GM19025 (cell line): ENCODE measurements around the gene PDE4D.

Experiments used
- ATAC-seq: cut with Tn5 transposase; IDR thresholded peaks from one replicate; pipeline ENCODE4 v1.9.1; 2021; ENCODE audit warnings: mild to moderate bottlenecking, low read depth, moderate library complexity; ENCODE audit not compliant: unreplicated experiment

PDE4D gene

DNA sequence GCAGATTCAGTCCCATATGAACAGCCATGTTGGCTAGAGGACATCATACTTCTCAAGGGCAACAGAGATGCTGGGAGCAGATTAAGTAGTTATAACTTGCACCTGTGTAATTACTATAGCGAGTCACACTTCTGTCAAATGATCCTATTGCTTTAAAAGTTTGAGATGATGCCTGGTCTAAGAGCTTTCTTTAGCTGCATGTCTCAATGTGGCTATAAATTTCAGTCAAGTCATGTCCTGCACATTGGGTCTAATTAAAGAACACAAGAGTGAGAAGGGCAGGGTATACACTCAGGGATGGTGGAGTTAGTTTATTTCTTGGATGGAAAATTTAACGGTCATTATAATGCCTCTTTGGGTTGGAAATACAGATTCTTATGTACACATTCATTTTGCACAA lies 753.4 kb downstream of the PDE4D start:
- no peak for ATAC-seq

DNA sequence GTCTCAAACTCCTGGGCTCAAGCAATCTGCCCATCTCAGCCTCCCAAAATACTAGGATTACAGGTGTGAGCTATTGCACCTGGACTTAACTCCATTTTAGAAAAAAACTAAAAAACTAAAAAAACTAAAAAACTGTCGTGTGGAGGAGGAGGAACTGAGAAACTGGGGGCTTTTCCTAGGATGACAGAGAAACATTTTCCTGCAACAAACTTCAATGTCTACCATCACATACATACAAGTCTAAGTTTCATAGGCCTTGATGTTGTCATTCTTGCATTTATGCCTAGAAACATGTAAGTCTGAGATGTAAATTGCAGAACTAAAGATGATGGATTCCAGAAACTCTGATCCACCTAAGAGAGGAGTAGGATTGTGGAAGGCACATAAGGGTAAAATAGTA lies 753.8 kb downstream of the PDE4D start:
- no peak for ATAC-seq

GRCh38 chr5:59138509-59138908 lies 755.0 kb downstream of the PDE4D start:
- no peak for ATAC-seq

DNA sequence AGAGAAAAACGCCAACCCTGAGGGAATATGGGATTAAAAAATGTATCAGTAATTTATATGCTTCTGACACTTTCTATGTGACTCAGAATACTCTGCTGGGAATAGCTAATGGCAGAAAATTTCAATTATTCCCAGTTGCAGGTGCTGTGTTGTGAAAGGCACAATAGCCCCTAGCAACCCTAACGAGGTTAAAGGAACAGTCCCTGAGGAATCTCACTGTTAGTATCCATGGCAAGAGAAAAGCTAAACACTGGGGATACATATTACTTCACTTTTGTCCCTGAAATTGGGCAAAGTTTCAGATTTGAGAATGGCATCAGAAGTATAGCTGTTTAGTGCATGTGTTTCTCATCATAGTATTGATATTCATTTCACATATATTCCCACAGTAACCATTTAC lies 755.7 kb downstream of the PDE4D start:
- ATAC-seq: no peak

DNA sequence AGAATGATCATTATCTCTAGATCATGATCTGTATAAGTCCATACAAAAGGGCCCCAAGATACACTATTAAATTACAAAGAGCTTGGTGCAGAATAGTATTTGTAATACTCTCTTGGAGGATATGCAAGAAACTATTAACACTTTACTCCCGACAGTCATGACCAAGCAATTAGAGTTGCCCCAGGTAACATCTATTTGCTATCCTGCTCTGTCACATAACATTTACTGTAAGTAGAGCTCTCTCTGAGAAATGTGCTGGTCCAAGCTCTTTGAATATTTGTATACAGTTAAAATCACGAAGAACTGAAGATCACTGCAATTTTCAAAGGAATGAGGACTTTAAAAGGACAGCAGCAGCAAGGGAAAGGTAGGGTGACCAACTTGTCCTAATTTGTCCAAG lies 757.0 kb downstream of the PDE4D start:
- no peak for ATAC-seq

- no peak for ATAC-seq
Observed at GRCh38 chr5:59134471-59135163, 758.9 kb downstream of the PDE4D start.

DNA sequence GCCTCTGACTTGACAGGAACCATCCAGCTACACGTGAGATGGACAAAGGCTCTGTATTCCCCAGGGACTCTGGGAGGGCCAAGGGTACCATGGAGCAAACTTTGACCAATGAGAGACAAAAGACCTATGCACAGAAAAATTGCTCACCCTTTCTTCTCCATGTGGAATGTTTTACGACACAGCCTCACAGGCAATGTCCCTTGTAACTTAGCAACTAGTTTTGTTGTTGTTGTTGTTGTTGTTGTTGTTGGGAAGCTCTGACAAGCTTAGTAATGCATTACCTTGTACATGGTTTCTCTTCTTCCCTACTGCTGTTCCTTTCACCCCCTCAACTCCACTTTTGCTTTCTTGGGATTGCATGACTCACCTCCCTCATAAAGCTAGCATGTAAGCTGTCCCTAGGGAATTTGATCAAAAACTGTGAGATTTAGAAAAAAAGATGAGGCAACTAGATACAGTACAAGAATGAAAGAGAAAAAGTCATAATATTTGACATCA lies 759.7 kb downstream of the PDE4D start:
- no peak for ATAC-seq

GRCh38 chr5:59132131-59132530 lies 761.4 kb downstream of the PDE4D start:
- no peak for ATAC-seq

GRCh38 chr5:59130431-59130830 lies 763.1 kb downstream of the PDE4D start:
- ATAC-seq: no peak

GRCh38 chr5:59128646-59129290 lies 764.8 kb downstream of the PDE4D start:
- ATAC-seq: no peak

- no peak for ATAC-seq
Observed at GRCh38 chr5:59126708-59127573, 766.6 kb downstream of the PDE4D start.

GRCh38 chr5:59126016-59126707 lies 767.4 kb downstream of the PDE4D start:
- ATAC-seq: no peak

DNA sequence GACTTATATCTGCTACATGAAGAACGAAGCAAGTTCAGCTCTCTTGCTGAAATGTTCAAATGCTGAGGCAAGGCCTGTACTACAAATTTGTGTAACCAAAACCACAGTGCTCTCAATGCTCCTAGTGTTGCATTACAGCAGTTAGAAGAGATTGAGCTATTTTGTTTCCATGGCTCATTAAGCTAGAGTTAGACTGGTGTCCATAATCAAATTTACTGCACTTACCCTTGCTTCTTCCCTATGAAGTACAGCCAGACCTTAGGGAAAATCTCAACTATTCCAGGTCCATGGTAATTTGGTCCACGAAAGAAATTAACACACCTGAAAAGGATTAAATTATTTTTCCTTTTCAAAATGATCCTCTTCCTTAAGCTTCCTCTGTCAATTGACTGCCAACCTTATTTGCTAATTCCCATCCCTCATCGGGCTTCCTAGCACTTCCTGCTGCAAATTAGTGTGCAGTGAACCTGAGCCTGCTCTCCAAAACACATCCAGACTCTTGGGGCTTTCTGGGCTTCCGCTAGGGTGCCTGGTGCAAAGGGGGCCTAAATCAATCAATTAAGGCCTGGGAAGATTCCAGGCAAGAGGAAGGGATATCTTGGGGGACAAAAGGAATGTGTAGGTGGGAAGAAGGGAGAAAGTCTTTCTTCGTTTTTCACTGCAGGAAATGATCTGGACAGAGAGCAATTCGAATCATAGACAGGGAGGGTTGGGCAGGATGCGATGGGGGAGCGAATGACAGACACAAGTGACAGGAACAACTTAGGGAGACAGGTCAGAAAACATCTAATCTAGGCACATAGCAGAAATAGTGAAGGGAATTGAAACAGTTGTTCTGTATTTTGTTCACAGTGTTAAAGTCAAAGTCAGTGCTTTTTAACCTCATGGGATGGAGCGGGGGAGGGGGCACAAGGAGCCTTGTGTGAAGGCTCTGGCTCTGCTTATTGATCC lies 768.2 kb downstream of the PDE4D start:
- no peak for ATAC-seq

DNA sequence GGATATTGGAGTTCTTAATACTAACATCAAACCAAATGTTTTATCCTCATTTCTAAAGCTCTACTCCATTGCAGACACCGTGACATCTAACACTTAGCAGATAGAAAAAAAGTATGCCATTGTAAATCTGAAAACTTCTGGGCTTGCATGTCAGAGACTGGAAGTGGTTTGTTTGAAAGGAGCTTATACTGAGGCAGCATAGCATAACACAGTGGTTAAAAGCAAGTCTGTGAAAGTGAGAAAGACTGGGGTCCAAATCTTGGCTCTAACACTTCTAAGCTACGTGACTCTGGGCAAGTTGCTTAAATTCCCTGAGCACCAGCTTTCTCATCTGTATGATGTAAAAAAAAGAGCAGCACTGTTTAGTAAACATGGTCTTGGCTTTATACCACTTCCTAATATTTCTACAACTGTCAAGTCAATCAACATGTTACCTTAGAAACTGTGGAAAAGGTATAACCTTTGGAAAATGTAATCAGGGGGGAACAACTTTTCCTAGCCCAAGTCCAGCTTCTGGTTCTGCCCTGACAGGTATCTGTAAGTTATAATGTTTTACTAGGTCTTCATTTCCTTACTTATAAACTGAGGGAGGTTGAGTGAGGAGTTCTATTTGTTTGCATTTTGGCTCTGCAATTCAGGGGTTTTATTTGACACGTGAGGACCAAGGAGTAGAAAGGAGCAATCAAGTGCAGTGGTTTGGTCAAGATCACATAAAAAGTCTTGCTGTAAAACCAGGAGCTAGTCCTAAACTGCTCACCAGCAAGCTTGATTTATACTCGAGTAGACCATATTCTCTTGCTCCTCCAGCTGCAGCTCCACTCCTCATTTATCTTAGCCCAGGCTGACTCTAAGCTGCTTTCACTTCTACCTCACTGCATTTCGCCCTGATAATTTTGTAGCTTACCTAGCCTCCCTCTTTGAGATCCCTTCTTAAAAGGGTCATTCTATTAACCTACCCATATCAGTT lies 769.6 kb downstream of the PDE4D start:
- no peak for ATAC-seq

GRCh38 chr5:59119480-59119879 lies 774.0 kb downstream of the PDE4D start:
- no peak for ATAC-seq

DNA sequence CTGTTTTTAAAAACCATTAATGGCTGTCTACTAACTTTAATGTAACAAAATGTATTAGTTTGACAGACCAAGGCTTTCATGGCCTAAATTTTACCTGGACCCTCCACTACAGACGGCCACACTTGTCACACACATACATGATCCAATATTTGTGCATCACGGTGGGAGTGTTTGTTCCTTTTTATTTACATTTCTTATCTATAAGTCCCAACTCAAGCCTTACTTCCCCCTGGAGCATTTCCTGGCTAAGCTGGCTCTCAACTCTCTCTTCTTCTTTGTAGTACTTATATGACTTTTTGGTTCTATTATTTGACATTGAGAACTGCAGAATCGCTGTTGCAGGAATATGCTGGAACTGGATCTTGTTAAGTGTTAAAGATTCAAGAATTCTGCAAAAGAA lies 776.2 kb downstream of the PDE4D start:
- no peak for ATAC-seq

DNA sequence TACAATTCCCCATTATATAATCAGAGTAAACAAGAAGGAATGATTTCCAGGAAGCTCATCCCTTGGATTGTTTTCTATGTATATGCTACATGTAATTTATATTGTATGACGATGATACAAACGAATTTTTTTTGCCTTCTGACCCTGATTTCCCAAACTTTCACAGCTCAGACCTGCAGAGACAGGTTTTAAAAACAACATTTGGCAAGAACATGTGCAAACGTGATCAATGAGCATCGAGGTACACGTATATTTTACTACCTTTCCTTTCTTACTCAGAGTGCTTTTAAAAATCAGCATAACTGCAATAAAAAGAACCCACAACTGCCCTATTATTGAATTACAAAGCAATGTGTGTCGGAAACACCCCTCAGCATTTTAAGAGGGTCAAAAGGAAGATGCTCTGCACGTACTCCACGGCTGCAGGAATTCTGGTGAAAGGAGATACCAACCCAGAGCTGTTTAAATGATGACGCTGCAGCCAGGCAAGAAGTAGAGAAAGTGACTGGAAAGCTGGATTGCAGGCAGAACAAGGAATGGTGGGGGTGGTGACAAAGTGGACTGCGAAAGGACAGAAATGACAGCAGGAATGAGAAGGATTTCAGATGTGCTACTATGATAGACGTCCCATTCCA lies 777.2 kb downstream of the PDE4D start:
- ATAC-seq: no peak

GRCh38 chr5:59115345-59115744 lies 778.2 kb downstream of the PDE4D start:
- no peak for ATAC-seq
